Measurements from ENCODE around the gene CRIP1. TPM values are rescaled to one million over a fixed set of nuclear protein-coding genes. Genes with fewer than 3 reads are reported as not detected.

CRIP1 gene
- total and polyA plus RNA-seq, 7 donors, result 4.9 to 403 (median 24.3) TPM

- TF ChIP-seq POLR2A (IDR thresholded peaks at IDR 0.05) (no peak), EP300 (IDR thresholded peaks at IDR 0.05) (no peak), POLR2AphosphoS5 (IDR thresholded peaks at IDR 0.05) (no peak), CTCF (IDR thresholded peaks at IDR 0.05) (no peak)
- Histone ChIP-seq H3K4me3 (no peak overlapping the region), H3K36me3 (no peaks in the 10 kb centered on the region), H3K27ac (peak overlapping the region; percentile 91 to 99 (median 95)), H3K9me3 (no peaks in the 10 kb centered on the region), H3K4me1 (peaks cover 0 to 92% (median 88%) of the 10 kb centered on the region in 4 donors), H3K27me3 (peaks cover 3 to 34% (median 27%) of the 10 kb centered on the region in 3 donors)
- intact Hi-C loops (cut with DNase I), result loop anchor here (5.0 kb wide), 1 partner anchor 173 kb away; the partner anchor contains the start of gene PACS2
- WGBS, 2 donors, result 85 to 86% methylated on average over 16 of the region's 16 CpGs
- no peak for DNase-seq
Measured at GRCh38 chr14:105484997-105485393, 1.7 kb upstream of the CRIP1 start.

DNA sequence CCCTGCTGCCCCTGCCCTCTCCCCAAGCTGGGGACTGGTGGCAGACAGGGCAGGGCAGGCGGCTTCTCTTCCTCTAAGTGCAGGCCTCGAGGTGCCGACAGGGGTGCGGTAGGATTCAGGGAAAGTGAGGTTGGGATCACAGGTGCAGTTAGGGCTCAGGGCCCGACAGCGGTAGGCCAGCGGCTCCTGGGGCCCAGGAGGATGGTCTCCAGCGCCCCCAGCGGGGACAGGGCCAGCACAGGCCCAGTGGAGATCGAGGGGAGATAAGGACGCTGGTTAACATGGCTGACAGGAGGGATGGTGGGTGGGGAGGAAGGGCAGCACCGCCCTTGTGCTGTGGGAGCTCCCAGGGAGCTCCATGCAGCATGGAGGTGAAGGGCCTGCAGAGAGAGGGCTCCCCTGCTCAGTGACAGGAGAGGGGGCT is 935 bp upstream of the CRIP1 start:
- H3K36me3 ChIP-seq, result no peaks in the 10 kb centered on the region
- H3K27ac ChIP-seq, result peak overlapping the region; percentile 91 to 99 (median 95)
- no peak overlapping the region for H3K4me3 ChIP-seq
- TF ChIP-seq EP300 (IDR thresholded peaks at IDR 0.05) (no peak), POLR2AphosphoS5 (IDR thresholded peaks at IDR 0.05) (no peak), POLR2A (IDR thresholded peaks at IDR 0.05) (no peak), CTCF (IDR thresholded peaks at IDR 0.05) (no peak)
- H3K9me3 ChIP-seq, result no peaks in the 10 kb centered on the region
- H3K4me1 ChIP-seq, result peaks cover 0 to 89% (median 85%) of the 10 kb centered on the region in 4 donors
- peaks cover 3 to 32% (median 27%) of the 10 kb centered on the region in 3 donors for H3K27me3 ChIP-seq
- DNase-seq, result no peak
- WGBS, 2 donors, result 22 to 43% methylated on average over 12 of the region's 12 CpGs
- intact Hi-C loops (cut with DNase I), result no loop called here

DNA sequence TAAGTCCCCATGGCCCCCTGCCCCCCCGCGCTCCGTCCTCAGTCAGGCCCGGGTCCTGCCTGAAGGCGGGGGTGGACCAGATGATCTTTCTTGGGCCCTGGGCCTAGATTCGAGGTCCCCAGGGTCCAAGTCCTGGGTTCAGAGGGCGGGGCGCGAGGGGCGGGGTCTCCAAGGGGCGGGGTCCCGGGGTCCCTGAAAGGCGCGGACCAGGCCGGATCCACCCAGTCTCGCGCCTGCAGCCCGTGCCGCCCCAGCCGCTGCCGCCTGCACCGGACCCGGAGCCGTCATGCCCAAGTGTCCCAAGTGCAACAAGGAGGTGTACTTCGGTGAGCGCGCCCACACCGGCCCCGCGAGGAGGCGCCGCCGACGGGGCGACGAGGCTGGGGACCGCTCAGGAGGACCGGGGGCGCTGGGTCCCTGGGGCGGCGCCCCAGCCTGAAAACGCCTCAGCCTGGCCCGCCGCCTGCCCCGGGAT is 325 bp downstream of the CRIP1 start:
- 1% methylated on average over 45 of the region's 45 CpGs for WGBS, 2 donors
- H3K4me1 ChIP-seq, result peaks cover 0 to 86% (median 80%) of the 10 kb centered on the region in 4 donors
- no peak for TF ChIP-seq CTCF (IDR thresholded peaks at IDR 0.05)
- TF ChIP-seq POLR2A (IDR thresholded peaks at IDR 0.05), result peak in 1 of 2 donors; percentile 7
- TF ChIP-seq POLR2AphosphoS5 (IDR thresholded peaks at IDR 0.05), result peak in 3 of 4 donors; percentile 45 to 53 (median 49)
- TF ChIP-seq EP300 (IDR thresholded peaks at IDR 0.05), result no peak
- intact Hi-C loops (cut with DNase I), result no loop called here
- no peaks in the 10 kb centered on the region for H3K9me3 ChIP-seq
- peak; percentile 89 for DNase-seq
- peak overlapping the region; percentile 91 to 99 (median 95) for H3K27ac ChIP-seq
- no peaks in the 10 kb centered on the region for H3K36me3 ChIP-seq
- H3K27me3 ChIP-seq, result peaks cover 3 to 32% (median 27%) of the 10 kb centered on the region in 3 donors
- peak overlapping the region; percentile 27 to 55 (median 44) for H3K4me3 ChIP-seq

- Histone ChIP-seq H3K27ac (peak overlapping the region; percentile 91 to 99 (median 95)), H3K36me3 (no peaks in the 10 kb centered on the region), H3K9me3 (no peaks in the 10 kb centered on the region), H3K27me3 (peaks cover 3 to 32% (median 27%) of the 10 kb centered on the region in 3 donors), H3K4me1 (peaks cover 0 to 81% (median 75%) of the 10 kb centered on the region in 4 donors), H3K4me3 (peak overlapping the region; percentile 27 to 55 (median 44))
- intact Hi-C loops (cut with DNase I), result no loop called here
- WGBS, 2 donors, result 0 to 2% methylated on average over 48 of the region's 48 CpGs
- DNase-seq, result no peak
- TF ChIP-seq POLR2AphosphoS5 (IDR thresholded peaks at IDR 0.05), result no peak
Measured at GRCh38 chr14:105487449-105487985, 831 bp downstream of the CRIP1 start.

- H3K9me3 ChIP-seq, result no peaks in the 10 kb centered on the region
- no peak for DNase-seq
- H3K36me3 ChIP-seq, result no peaks in the 10 kb centered on the region
- intact Hi-C loops (cut with DNase I), result loop anchor here (2.0 kb wide), 1 partner anchor 117 kb away; no protein-coding TSS in a partner anchor
- H3K27me3 ChIP-seq, result peaks cover 3 to 32% (median 27%) of the 10 kb centered on the region in 3 donors
- TF ChIP-seq POLR2AphosphoS5 (IDR thresholded peaks at IDR 0.05), result no peak
- TF ChIP-seq EP300 (IDR thresholded peaks at IDR 0.05), result no peak
- TF ChIP-seq POLR2A (IDR thresholded peaks at IDR 0.05), result no peak
- no peak for TF ChIP-seq CTCF (IDR thresholded peaks at IDR 0.05)
- peak overlapping the region; percentile 91 to 99 (median 95) for H3K27ac ChIP-seq
- 7 to 44% methylated on average over 26 of the region's 26 CpGs for WGBS, 2 donors
- H3K4me3 ChIP-seq, result peak overlapping the region in 3 of 4 donors; percentile 43 to 55 (median 46)
- H3K4me1 ChIP-seq, result peaks cover 0 to 74% (median 68%) of the 10 kb centered on the region in 4 donors
Measured at GRCh38 chr14:105487986-105488777, 1.5 kb downstream of the CRIP1 start.

Measured in sigmoid colon (tissue), 7 donors.